Fibroblast of lung (primary cell): Measurements from ENCODE around the gene CD1D. TPM values are rescaled to one million over a fixed set of nuclear protein-coding genes. Genes with fewer than 3 reads are reported as not detected.

Source experiments
- DNase-seq, 2 donors: peaks; one replicate each; pipeline versions ENCODE4 v3.0.0 to v3.0.0-alpha.2; 2010; ENCODE audit warnings: low read depth in 2 of 2
- H2AFZ ChIP-seq: 2 replicates; pipeline ENCODE4 v1.5.1; 2012; ENCODE audit warnings: low read length, control low read depth, inconsistent platforms
- H3K27ac ChIP-seq: 2 replicates; pipeline ENCODE4 v1.5.1; 2011; ENCODE audit warnings: low read length, control low read depth; ENCODE audit not compliant: insufficient read depth
- H3K27me3 ChIP-seq: 2 replicates; pipeline ENCODE4 v1.5.1; 2011; ENCODE audit warnings: mild to moderate bottlenecking, low read length; ENCODE audit not compliant: control insufficient read depth, insufficient read depth
- H3K36me3 ChIP-seq: 2 replicates; pipeline ENCODE4 v1.5.1; 2011; ENCODE audit warnings: low read length; ENCODE audit not compliant: control insufficient read depth, insufficient read depth
- H3K4me1 ChIP-seq: 2 replicates; pipeline ENCODE4 v1.5.1; 2011; ENCODE audit warnings: low read length; ENCODE audit not compliant: control insufficient read depth, insufficient read depth; ENCODE audit errors: extremely low read depth
- H3K4me2 ChIP-seq: 2 replicates; pipeline ENCODE4 v1.5.1; 2011; ENCODE audit warnings: low read length, control low read depth; ENCODE audit not compliant: insufficient read depth; ENCODE audit errors: extremely low read depth
- H3K4me3 ChIP-seq, 4 experiments: fragments of 200-600 bp in 1 of 4; sonication (generic) in 1 of 4; replicated peaks in 1 of 4; 2 replicates each; pipeline ENCODE4 v1.5.1; 2011 to 2016; ENCODE audit warnings: low read length in 4 of 4, low read depth in 3 of 4, mild to moderate bottlenecking in 3 of 4, control low read depth in 2 of 4, inconsistent platforms in 1 of 4, mixed read lengths in 1 of 4; ENCODE audit not compliant: insufficient read depth in 1 of 4; ENCODE audit errors: control extremely low read depth in 1 of 4
- H3K79me2 ChIP-seq: 2 replicates; pipeline ENCODE4 v1.5.1; 2012; ENCODE audit warnings: mild to moderate bottlenecking, low read length, inconsistent platforms; ENCODE audit not compliant: control insufficient read depth, insufficient read depth
- H3K9ac ChIP-seq: 2 replicates; pipeline ENCODE4 v1.5.1; 2011; ENCODE audit warnings: mild to moderate bottlenecking, low read length, control low read depth; ENCODE audit not compliant: insufficient read depth
- H3K9me3 ChIP-seq: 2 replicates; pipeline ENCODE4 v1.5.1; 2012; ENCODE audit warnings: low read depth, low read length; ENCODE audit not compliant: control insufficient read depth, insufficient read depth
- H4K20me1 ChIP-seq: 2 replicates; pipeline ENCODE4 v1.5.1; 2011; ENCODE audit warnings: low read length; ENCODE audit not compliant: control insufficient read depth, insufficient read depth; ENCODE audit errors: extremely low read depth
- EZH2 ChIP-seq: IDR thresholded peaks from 2 replicates; pipeline ENCODE4 v1.5.1; 2012; ENCODE audit warnings: low read length, control low read depth, mild to moderate bottlenecking; ENCODE audit errors: missing control alignments
- polyA plus RNA-seq, 2 donors: library from polyadenylated mRNA; depleted of rRNA in 1 of 2; stranded (reverse) in 1 of 2; unstranded in 1 of 2; fragments of >200 nt; gene quantifications; 2 replicates each; pipeline ENCODE4 v1.2.1, GENCODE V29; 2011 to 2012; ENCODE audit warnings: missing spikeins in 1 of 2
- total RNA-seq: library from RNA; depleted of rRNA; stranded (reverse); fragments of >200 nt; gene quantifications from 2 replicates; pipeline ENCODE4 v1.2.1, GENCODE V29; 2014
- TF ChIP-seq, protein P1 (sequence below), 2 donors: IDR thresholded peaks in 1 of 2; conservative IDR thresholded peaks in 1 of 2; 1 replicate in 1 of 2; 2 replicates in 1 of 2; pipeline ENCODE4 v1.5.1; 2011 to 2012; ENCODE audit warnings: low read length in 2 of 2, control low read depth in 1 of 2, inconsistent platforms in 1 of 2, low read depth in 1 of 2, mild to moderate bottlenecking in 1 of 2

Gene CD1D
- total and polyA plus RNA-seq, 2 donors (not counting 1 experiment from before 2014, with no cell fraction given): 0.66 TPM; not detected in 1

DNA sequence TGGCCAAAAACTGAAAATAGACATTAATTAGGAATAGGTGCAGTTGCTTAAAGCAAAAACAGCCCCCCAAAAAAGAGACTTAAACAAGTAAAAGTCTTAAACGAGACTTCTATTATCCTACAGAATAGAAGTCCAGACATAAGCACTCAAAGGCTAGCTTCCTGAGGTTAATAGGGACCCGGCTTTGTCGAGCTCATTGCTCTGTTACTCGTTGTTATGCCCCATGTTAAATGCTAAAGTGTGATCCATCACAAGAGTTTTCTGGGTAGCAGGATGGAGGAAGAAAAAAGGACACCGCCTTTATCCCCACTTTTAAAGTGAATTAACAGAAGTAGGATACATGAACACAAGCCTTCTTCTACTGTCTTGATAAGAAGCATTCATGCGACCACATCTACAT is 10.6 kb downstream of the CD1D start:
- Histone ChIP-seq H2AFZ (no peak overlapping the region), H3K9ac (no peak overlapping the region), H3K79me2 (no peaks in the 10 kb centered on the region), H3K4me3 (no peak overlapping the region), H3K36me3 (no peaks in the 10 kb centered on the region), H4K20me1 (no peaks in the 10 kb centered on the region), H3K4me1 (no peaks in the 10 kb centered on the region), H3K27me3 (no peaks in the 10 kb centered on the region), H3K27ac (no peak overlapping the region), H3K9me3 (no peaks in the 10 kb centered on the region), H3K4me2 (no peak overlapping the region)
- TF ChIP-seq, protein P1, sequence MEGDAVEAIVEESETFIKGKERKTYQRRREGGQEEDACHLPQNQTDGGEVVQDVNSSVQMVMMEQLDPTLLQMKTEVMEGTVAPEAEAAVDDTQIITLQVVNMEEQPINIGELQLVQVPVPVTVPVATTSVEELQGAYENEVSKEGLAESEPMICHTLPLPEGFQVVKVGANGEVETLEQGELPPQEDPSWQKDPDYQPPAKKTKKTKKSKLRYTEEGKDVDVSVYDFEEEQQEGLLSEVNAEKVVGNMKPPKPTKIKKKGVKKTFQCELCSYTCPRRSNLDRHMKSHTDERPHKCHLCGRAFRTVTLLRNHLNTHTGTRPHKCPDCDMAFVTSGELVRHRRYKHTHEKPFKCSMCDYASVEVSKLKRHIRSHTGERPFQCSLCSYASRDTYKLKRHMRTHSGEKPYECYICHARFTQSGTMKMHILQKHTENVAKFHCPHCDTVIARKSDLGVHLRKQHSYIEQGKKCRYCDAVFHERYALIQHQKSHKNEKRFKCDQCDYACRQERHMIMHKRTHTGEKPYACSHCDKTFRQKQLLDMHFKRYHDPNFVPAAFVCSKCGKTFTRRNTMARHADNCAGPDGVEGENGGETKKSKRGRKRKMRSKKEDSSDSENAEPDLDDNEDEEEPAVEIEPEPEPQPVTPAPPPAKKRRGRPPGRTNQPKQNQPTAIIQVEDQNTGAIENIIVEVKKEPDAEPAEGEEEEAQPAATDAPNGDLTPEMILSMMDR (conservative IDR thresholded peaks at IDR 0.05 in 1 of 2, IDR thresholded peaks at IDR 0.05 in 1 of 2; ENCODE audit: low read depth in 1 of 2, low read length in 2 of 2): no peak
- TF ChIP-seq EZH2: no peak
- DNase-seq: no peak

DNA sequence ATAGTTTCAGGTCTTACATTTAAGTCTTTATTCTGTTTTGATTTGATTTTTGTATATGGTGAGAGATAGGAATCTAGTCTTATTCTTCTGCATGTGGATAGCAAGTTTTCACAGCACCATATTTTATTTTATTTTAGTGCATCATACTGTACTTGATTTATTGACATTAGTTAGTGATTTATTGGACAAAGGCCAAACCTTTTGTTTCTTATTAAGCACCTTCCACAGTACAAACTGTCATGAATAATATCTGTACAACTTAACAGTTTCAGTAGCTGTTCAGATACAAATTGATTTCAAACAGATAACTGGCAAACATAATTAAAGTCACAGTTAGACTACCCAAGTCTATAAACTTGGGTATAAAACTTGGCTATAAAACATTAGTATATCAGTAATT is 15.8 kb downstream of the CD1D start:
- Histone ChIP-seq H3K27me3 (no peaks in the 10 kb centered on the region), H2AFZ (no peak overlapping the region), H3K4me1 (no peaks in the 10 kb centered on the region), H3K36me3 (no peaks in the 10 kb centered on the region), H3K4me3 (no peak overlapping the region), H4K20me1 (no peaks in the 10 kb centered on the region), H3K9me3 (no peaks in the 10 kb centered on the region), H3K27ac (no peak overlapping the region), H3K9ac (no peak overlapping the region), H3K79me2 (no peaks in the 10 kb centered on the region), H3K4me2 (no peak overlapping the region)
- TF ChIP-seq EZH2: no peak
- TF ChIP-seq, protein P1 (conservative IDR thresholded peaks at IDR 0.05 in 1 of 2, IDR thresholded peaks at IDR 0.05 in 1 of 2; ENCODE audit: low read depth in 1 of 2, low read length in 2 of 2): no peak
- no peak for DNase-seq

DNA sequence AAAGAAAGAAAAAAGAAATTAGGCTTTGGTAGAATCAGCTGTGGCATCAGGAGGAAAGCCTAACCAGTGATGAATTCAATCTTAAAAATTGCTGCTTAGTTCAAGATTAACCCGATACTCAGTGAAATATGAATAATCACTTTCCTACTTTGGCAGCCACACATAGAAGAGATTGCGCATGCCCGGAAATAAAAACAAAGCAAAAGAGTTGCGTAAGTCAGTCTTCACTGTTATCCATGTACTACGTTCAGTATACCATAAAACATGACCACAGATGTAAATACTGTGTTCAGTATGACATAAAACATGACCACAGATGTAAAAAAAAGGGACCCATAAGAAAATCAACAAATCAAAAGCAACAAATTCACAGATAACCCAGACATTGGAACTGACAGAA is 19.2 kb downstream of the CD1D start:
- Histone ChIP-seq H3K79me2 (no peaks in the 10 kb centered on the region), H3K27ac (no peak overlapping the region), H2AFZ (no peak overlapping the region), H3K4me2 (no peak overlapping the region), H3K27me3 (no peaks in the 10 kb centered on the region), H3K36me3 (no peaks in the 10 kb centered on the region), H3K4me1 (no peaks in the 10 kb centered on the region), H4K20me1 (no peaks in the 10 kb centered on the region), H3K4me3 (no peak overlapping the region), H3K9ac (no peak overlapping the region), H3K9me3 (no peaks in the 10 kb centered on the region)
- TF ChIP-seq, protein P1 (conservative IDR thresholded peaks at IDR 0.05 in 1 of 2, IDR thresholded peaks at IDR 0.05 in 1 of 2; ENCODE audit: low read depth in 1 of 2, low read length in 2 of 2): no peak
- TF ChIP-seq EZH2: no peak
- DNase-seq: peak in 1 of 2 donors; percentile 68
